ENCODE measurements around the gene EPS8. TPM values are rescaled to one million over a fixed set of nuclear protein-coding genes. Genes with fewer than 3 reads are reported as not detected.

The EPS8 gene
- total RNA-seq, 1 donor from 2014 or later = 0.89 TPM

DNA sequence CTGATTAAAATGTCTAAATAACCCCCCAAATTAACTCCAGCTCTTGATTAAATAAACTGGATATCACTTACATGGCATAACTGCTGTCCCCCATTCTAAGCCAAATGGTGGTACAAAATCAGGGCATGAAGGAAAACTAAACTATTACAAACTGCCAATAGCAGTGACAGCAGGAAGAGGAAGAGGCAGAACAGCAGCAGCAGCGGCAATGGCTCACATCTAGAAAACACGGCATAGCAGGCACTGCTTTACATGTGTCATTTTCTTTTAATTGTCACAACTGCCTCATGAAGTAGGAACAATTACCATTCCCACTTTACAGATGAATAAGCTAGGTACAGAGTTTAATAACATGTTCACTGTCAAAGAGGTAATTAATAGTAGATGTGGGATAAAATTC, 92.0 kb downstream of the EPS8 start:
- no peak for DNase-seq
- no peak overlapping the region for H3K27ac Mint-ChIP-seq
- H3K4me3 Mint-ChIP-seq = no peak overlapping the region
- TF ChIP-seq, protein P1, sequence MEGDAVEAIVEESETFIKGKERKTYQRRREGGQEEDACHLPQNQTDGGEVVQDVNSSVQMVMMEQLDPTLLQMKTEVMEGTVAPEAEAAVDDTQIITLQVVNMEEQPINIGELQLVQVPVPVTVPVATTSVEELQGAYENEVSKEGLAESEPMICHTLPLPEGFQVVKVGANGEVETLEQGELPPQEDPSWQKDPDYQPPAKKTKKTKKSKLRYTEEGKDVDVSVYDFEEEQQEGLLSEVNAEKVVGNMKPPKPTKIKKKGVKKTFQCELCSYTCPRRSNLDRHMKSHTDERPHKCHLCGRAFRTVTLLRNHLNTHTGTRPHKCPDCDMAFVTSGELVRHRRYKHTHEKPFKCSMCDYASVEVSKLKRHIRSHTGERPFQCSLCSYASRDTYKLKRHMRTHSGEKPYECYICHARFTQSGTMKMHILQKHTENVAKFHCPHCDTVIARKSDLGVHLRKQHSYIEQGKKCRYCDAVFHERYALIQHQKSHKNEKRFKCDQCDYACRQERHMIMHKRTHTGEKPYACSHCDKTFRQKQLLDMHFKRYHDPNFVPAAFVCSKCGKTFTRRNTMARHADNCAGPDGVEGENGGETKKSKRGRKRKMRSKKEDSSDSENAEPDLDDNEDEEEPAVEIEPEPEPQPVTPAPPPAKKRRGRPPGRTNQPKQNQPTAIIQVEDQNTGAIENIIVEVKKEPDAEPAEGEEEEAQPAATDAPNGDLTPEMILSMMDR (IDR thresholded peaks at IDR 0.05) = no peak
- no peaks in the 10 kb centered on the region for H3K27me3 Mint-ChIP-seq
- intact Hi-C loops (cut with micrococcal nuclease) = no loop called here
- POLR2A ChIA-PET = no interaction called here
- CTCF ChIA-PET = no interaction called here
- peaks cover 3% of the 10 kb centered on the region for H3K9me3 Mint-ChIP-seq
- no peak for ATAC-seq (ENCODE audit: low read depth)
- peaks cover 3% of the 10 kb centered on the region for H3K4me1 Mint-ChIP-seq
- no peaks in the 10 kb centered on the region for H3K36me3 Mint-ChIP-seq (ENCODE audit: low read depth)

DNA sequence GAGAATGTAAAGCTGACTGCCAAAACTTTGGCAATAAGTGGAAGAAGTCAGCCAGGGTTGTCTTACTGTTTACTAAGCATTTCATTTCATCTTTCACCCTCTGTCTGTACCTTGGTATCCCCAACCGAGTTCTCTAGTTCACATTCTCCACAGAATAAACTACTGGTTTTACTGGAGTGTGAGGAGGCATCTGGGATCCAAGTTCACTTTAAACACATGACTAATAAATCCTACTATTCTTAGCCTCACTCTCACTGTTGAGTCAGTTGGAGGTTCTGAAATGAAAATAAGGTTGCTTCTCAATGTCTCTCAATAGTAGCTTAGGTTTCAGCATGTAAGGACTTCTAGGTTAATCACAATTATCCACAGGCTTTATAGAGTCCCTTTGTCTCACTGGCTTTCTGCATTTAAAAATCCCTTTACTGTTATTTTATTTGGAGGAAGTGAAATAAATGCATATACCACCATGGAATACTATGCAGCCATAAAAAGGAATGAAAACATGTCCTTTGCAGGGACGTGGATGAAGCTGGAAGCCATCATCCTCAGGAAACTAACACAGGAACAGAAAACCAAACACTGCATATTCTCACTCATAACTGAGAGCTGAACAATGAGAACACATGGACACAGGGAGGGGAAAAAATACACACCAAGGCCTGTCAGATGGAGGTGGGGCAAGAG, 95.8 kb downstream of the EPS8 start:
- no peak overlapping the region for H3K4me3 Mint-ChIP-seq
- no peak overlapping the region for H3K27ac Mint-ChIP-seq
- no peak for ATAC-seq (ENCODE audit: low read depth)
- POLR2A ChIA-PET = no interaction called here
- CTCF ChIA-PET = no interaction called here
- no peak for DNase-seq
- TF ChIP-seq, protein P1 (IDR thresholded peaks at IDR 0.05) = no peak
- H3K4me1 Mint-ChIP-seq = peaks cover 4% of the 10 kb centered on the region
- H3K27me3 Mint-ChIP-seq = no peaks in the 10 kb centered on the region
- H3K9me3 Mint-ChIP-seq = peaks cover 3% of the 10 kb centered on the region
- no peaks in the 10 kb centered on the region for H3K36me3 Mint-ChIP-seq (ENCODE audit: low read depth)
- intact Hi-C loops (cut with micrococcal nuclease) = no loop called here

DNA sequence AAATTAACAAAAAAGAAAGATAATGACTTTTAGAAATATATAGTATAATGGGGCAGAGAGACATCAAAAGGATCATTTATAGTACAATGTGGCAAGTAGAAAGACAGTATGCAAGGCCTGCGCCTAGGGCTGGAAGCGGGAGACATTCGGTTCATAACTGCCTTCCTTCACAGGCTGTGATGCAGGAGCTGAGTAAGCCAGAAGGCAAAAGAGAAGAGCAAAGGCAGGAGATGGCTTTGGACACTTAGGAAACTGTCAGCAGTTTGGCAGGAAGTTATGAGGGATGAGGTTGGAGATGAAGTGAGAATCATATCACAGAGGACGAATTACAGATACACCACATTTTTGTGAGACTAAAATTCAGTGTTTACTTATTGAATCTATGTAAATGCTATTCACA, 97.8 kb downstream of the EPS8 start:
- POLR2A ChIA-PET = no interaction called here
- Mint-ChIP-seq H3K9me3 (peaks cover 3% of the 10 kb centered on the region), H3K4me3 (no peak overlapping the region), H3K27ac (no peak overlapping the region), H3K4me1 (peaks cover 12% of the 10 kb centered on the region), H3K27me3 (no peaks in the 10 kb centered on the region), H3K36me3 (ENCODE audit: low read depth) (no peaks in the 10 kb centered on the region)
- TF ChIP-seq, protein P1 (IDR thresholded peaks at IDR 0.05) = no peak
- ATAC-seq (ENCODE audit: low read depth) (no peak), DNase-seq (no peak)
- CTCF ChIA-PET = no interaction called here
- intact Hi-C loops (cut with micrococcal nuclease) = no loop called here

DNA sequence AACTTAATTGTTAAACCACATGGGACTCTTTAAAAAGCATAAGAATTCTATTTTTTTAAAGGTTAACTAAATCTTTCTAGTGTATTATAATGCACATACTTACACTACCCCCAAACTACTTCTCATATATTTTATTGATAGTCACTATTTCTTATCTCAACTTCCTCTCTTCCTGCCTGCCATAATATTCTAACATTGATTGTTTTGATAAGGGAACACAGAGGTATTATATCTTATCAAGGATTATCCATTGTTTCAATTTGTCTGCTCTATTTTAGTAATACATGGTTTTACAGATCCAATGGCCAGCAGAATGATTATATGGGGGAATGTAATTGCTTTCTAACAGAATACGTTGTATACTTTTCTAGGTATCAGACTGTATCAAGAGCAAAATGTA, 98.9 kb downstream of the EPS8 start:
- Mint-ChIP-seq H3K4me1 (peaks cover 12% of the 10 kb centered on the region), H3K9me3 (peaks cover 3% of the 10 kb centered on the region), H3K4me3 (no peak overlapping the region), H3K27me3 (no peaks in the 10 kb centered on the region), H3K27ac (no peak overlapping the region), H3K36me3 (ENCODE audit: low read depth) (no peaks in the 10 kb centered on the region)
- ChIA-PET POLR2A (no interaction called here), CTCF (no interaction called here)
- DNase-seq (no peak), ATAC-seq (ENCODE audit: low read depth) (no peak)
- TF ChIP-seq, protein P1 (IDR thresholded peaks at IDR 0.05) = no peak
- intact Hi-C loops (cut with micrococcal nuclease) = no loop called here

DNA sequence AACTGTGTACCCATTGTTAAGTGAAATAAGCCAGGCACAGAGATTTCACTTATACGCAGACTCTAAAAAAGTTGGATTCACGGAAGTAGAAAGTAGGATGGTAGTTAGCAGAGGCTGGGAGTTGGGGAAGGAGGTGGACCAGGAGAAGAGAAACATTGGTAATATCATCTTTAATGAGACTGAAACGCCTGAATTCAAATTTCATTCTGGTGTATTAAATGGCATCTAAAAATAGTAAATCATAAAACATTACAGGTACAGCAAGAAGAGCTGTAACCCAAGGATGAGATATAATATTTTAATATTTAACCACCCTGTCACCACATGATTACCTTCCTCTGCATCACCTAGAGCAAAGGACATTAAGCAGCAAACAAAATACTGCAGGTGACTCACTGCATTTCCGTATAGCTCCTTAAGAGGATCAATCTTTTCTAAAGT, 99.4 kb downstream of the EPS8 start:
- TF ChIP-seq, protein P1 (IDR thresholded peaks at IDR 0.05) = no peak
- H3K9me3 Mint-ChIP-seq = peaks cover 3% of the 10 kb centered on the region
- ChIA-PET POLR2A (no interaction called here), CTCF (no interaction called here)
- H3K36me3 Mint-ChIP-seq (ENCODE audit: low read depth) = no peaks in the 10 kb centered on the region
- no peak overlapping the region for H3K27ac Mint-ChIP-seq
- intact Hi-C loops (cut with micrococcal nuclease) = no loop called here
- H3K27me3 Mint-ChIP-seq = no peaks in the 10 kb centered on the region
- peaks cover 12% of the 10 kb centered on the region for H3K4me1 Mint-ChIP-seq
- no peak overlapping the region for H3K4me3 Mint-ChIP-seq
- DNase-seq (no peak), ATAC-seq (ENCODE audit: low read depth) (no peak)

Data from activated B cell treated with CpG ODN at 0.5 μM for 24 hours (primary cell).